Rectal smooth muscle tissue (tissue), 1 donor: ENCODE data around the gene WBP11.

Experiments used
- H3K27ac ChIP-seq: one replicate; pipeline ENCODE4 v1.7.0; 2013; ENCODE audit warnings: low read depth, low read length, inconsistent platforms
- H3K27me3 ChIP-seq: one replicate; pipeline ENCODE4 v1.7.0; 2013; ENCODE audit warnings: low read length; ENCODE audit not compliant: control insufficient read depth, insufficient read depth
- H3K36me3 ChIP-seq: one replicate; pipeline ENCODE4 v1.7.0; 2013; ENCODE audit warnings: low read length; ENCODE audit not compliant: control insufficient read depth, insufficient read depth
- H3K4me1 ChIP-seq: one replicate; pipeline ENCODE4 v1.7.0; 2013; ENCODE audit warnings: low read length; ENCODE audit not compliant: control insufficient read depth, insufficient read depth
- H3K4me3 ChIP-seq: one replicate; pipeline ENCODE4 v1.7.0; 2013; ENCODE audit warnings: low read length
- H3K9ac ChIP-seq: one replicate; pipeline ENCODE4 v1.7.0; 2013; ENCODE audit warnings: low read length

The WBP11 gene

DNA sequence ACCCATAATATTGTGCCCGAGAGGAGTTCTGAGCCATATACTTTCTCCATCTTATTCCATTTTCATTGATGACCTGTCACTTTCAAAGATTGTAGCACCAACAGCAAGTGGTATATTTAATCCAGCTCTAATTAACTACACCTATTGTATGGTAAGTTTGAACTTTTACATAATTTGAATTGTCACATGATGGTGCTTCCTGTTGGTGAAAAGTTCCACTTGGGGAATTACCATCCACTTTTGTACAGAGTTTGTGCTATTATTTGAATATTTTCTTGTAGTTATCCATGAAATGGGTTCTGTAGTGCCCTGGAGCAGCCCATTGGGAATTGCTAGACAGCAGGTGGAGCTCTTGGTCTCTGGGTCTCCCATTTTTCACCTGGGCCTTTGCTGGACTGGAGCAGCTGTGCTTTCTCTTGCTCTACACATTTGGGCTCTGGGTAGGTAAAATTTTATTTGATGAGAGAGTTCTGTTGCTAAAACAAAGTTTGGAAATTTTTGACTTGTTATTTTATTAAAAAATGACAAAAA lies 7.7 kb upstream of the WBP11 start:
- H3K9ac ChIP-seq: no peak overlapping the region
- H3K27ac ChIP-seq: no peak overlapping the region
- H3K4me3 ChIP-seq: no peak overlapping the region
- no peaks in the 10 kb centered on the region for H3K36me3 ChIP-seq
- H3K4me1 ChIP-seq: no peaks in the 10 kb centered on the region
- no peaks in the 10 kb centered on the region for H3K27me3 ChIP-seq

DNA sequence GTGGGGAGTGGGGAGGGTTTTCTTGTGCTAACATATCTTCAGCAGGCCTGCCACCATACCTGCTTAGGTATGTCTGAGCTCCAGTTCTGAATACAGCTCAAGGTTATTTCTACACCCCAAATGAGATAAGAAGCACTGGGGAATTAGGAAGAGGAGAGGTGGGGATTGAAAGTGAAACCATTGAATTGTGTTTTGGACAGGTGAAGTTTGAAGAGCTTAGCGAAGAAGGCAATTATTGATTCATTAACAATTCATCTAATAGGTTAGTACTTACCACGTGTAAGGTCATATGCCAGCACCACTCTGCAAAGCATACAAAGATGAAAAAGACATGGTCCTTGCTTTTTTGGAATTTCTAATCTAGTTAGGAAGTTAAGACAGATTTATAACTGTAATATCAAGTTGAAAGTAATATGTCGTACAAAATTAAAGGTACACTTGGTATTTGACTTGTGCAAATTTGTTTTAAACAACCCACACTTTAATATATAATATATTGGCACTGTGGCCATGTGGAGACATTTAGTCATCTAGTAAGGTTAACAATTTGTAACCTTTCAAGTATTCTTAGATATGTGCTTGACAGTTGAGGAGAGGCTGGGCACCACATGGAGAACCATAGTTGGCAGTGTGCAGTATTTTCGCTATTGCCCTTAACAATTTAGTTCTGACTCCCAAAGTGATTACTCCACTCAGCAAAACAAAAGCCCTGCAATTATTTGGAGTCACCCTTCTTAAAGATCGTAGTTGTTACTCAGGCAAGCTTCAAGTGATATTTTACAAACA lies 7.1 kb upstream of the WBP11 start:
- Histone ChIP-seq H3K27me3 (no peaks in the 10 kb centered on the region), H3K4me3 (no peak overlapping the region), H3K27ac (no peak overlapping the region), H3K4me1 (no peaks in the 10 kb centered on the region), H3K9ac (no peak overlapping the region), H3K36me3 (no peaks in the 10 kb centered on the region)

DNA sequence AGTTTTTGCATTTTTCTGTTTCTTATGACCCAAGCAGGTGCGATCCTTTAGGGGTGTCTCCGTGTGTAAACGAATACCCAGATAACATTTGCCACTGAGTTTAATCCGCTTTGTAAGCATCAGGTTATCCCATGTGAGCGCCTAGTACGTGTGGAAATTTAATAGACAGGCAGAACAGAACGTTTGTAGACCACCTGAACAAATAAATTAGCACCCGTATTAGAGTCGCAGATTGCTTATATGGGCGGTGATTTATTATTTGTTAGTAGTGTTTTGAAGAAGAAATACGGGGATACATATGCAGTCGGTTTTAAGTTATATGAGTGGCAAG lies 517 bp upstream of the WBP11 start:
- H3K4me3 ChIP-seq: peak overlapping the region; percentile 99
- peaks cover 3% of the 10 kb centered on the region for H3K4me1 ChIP-seq
- H3K27ac ChIP-seq: peak overlapping the region; percentile 82
- peak overlapping the region; percentile 51 for H3K9ac ChIP-seq
- no peaks in the 10 kb centered on the region for H3K27me3 ChIP-seq
- no peaks in the 10 kb centered on the region for H3K36me3 ChIP-seq

DNA sequence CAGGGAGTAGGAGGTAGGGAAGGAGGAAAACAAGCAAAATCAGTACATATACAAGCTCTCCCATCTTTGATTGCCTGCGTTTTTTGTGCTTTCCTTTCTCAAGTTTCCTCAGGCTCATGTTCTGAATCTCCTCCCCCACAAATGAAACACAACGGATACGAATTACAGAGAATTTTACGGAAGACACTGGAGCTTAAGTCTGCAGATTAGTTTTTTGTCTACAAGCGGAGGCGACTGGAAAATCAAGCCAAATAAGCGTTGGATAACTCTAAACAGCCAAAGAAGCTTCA lies 612 bp downstream of the WBP11 start:
- Histone ChIP-seq H3K27me3 (no peaks in the 10 kb centered on the region), H3K36me3 (no peaks in the 10 kb centered on the region), H3K4me1 (peaks cover 3% of the 10 kb centered on the region), H3K27ac (peak overlapping the region; percentile 92), H3K9ac (peak overlapping the region; percentile 99), H3K4me3 (peak overlapping the region; percentile 99)

DNA sequence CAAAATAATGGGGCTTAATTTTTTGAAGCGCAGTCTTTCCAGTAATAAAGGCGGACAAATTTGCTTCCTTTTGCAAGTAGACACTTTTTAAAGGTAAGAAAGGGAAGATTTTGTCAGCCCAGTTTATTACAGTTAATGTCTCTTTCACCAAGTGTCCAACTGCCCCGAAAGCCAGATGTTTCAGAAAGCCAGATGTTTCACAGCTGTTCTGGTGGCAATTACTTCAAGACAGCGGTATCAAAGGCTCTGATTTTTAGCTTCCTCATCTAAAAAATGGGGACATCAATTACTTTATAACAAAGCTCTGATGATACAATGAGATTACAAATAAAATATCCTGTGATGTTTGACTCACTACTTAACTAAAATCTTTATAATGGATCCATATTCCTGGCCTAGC lies 1.0 kb downstream of the WBP11 start:
- no peaks in the 10 kb centered on the region for H3K36me3 ChIP-seq
- no peak overlapping the region for H3K27ac ChIP-seq
- no peaks in the 10 kb centered on the region for H3K27me3 ChIP-seq
- H3K4me1 ChIP-seq: peaks cover 3% of the 10 kb centered on the region
- peak overlapping the region; percentile 99 for H3K4me3 ChIP-seq
- H3K9ac ChIP-seq: no peak overlapping the region

DNA sequence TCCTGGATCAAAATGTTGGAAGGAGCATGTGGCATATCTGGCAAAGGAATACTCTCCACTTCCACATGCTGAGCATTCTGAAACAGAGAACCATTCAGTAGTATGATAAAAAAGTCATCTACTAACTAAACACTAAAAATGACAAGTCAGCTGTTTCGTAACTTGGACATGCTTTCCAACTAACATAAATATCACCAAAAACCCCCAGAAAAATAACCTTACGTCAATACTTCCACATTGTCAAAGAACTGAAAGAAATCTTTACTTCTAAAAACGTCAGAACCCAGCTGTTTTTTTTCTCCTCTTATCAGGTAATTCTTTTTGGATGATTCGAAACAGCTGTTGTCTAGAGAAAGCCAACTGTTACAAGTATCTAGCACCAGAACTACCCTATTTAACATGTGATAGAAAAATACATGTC lies 8.2 kb downstream of the WBP11 start:
- Histone ChIP-seq H3K9ac (no peak overlapping the region), H3K36me3 (peaks cover 23% of the 10 kb centered on the region)

DNA sequence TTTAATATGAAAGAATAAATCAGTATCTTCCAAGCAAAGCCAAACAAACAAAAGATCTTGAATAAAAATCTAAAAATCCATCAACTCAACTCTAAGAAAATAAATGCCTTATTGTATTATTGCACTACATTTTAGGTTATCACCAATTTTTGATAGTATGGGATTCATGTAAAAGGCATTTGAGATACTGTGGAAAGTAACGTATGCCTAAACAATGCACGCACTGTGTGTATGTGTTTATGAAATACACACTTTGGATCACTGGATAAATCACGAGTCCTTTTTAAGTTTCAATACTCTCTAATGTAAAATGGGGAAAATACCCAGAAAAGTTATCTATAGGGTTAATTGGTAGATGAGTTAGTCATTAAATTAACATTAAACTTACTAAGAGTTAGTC lies 17.7 kb downstream of the WBP11 start:
- no peaks in the 10 kb centered on the region for H3K4me1 ChIP-seq
- H3K9ac ChIP-seq: no peak overlapping the region
- H3K27me3 ChIP-seq: no peaks in the 10 kb centered on the region
- H3K27ac ChIP-seq: no peak overlapping the region
- H3K4me3 ChIP-seq: no peak overlapping the region
- H3K36me3 ChIP-seq: peaks cover 18% of the 10 kb centered on the region

More for the DNA sequence above, 8.2 kb downstream of the WBP11 start:
- no peaks in the 10 kb centered on the region for H3K27me3 ChIP-seq
- no peak overlapping the region for H3K4me3 ChIP-seq
- no peaks in the 10 kb centered on the region for H3K4me1 ChIP-seq
- H3K27ac ChIP-seq: no peak overlapping the region

DNA sequence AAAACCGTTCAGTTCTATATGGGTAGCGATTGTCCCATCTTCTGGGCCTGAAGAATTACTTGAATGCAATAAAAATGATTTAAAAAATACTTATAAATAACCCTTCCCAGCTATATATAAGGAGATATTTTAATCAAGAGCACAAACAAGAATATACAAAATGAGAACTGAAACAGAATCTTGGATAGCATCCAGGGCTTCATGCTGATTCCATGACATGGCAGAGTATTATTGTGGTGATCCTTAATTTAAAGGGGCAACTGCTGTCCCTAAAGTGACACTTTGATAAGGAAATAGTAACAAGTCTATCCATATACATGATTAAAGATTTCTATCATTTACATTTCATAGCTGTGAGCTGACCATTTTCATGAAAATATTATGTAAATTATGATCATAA lies 18.8 kb downstream of the WBP11 start:
- Histone ChIP-seq H3K27ac (no peak overlapping the region), H3K9ac (no peak overlapping the region), H3K27me3 (no peaks in the 10 kb centered on the region), H3K4me3 (no peak overlapping the region), H3K4me1 (no peaks in the 10 kb centered on the region), H3K36me3 (peaks cover 11% of the 10 kb centered on the region)

DNA sequence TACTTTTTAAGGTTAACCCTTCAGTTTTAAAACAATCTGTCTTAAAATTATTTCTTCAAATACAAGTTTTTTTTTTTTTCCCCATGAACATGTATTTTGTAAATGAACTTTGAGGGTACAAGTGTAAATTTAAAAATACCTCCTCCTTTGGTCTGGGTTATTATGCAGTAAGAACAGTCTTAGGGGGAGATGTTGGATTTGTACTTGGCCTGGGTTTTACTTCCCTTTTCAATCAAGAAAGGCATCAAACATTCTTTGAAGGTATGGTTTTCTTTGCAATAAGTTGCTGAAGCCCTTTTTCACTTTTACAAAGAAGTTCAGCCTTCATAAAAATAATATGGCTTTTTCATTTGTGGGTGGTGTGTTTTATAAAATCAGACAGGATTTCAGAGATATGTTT lies 20.5 kb downstream of the WBP11 start:
- Histone ChIP-seq H3K4me1 (no peaks in the 10 kb centered on the region), H3K9ac (no peak overlapping the region), H3K4me3 (no peak overlapping the region), H3K27ac (no peak overlapping the region), H3K27me3 (no peaks in the 10 kb centered on the region), H3K36me3 (peaks cover 3% of the 10 kb centered on the region)

DNA sequence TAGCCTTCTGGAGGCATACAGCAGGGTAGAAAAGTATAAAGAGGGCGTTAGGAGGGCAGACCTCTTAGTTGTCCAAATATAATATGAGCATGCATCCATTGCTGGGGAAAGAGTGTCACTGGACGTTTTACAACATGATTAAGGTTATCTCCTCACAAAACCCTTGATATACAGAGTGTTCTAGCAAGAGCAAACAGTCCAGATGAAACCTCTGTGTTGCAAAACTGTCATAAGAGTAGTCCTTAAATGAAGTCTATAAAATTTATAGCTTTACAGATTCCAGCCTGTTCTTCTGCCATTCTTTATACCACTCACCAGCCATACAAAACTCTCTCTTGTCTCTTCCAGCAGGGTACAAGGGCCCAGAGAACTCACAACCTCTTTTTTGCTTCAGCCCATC lies 21.7 kb downstream of the WBP11 start:
- no peaks in the 10 kb centered on the region for H3K27me3 ChIP-seq
- H3K9ac ChIP-seq: no peak overlapping the region
- no peak overlapping the region for H3K4me3 ChIP-seq
- H3K36me3 ChIP-seq: peaks cover under 1% of the 10 kb centered on the region
- H3K4me1 ChIP-seq: no peaks in the 10 kb centered on the region
- no peak overlapping the region for H3K27ac ChIP-seq

DNA sequence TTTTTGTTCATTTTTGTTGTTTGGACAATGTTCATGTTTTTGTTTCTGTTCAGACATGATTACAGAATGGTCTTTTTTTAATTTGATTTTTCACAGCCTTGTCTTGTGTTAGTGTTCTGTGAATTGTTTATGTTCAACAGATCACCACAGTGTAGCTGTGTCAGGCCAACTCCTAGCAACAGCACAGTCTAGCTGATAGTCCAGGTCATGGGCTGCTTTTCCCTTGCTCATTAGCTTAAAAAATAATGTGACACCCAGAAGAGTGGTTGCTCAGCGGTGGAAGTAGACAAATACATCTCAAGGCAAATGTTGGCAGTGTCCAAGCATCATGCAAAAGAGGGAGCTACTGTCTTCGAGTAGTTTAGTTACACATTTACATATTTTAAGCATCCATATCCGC lies 22.4 kb downstream of the WBP11 start:
- Histone ChIP-seq H3K9ac (no peak overlapping the region), H3K4me3 (no peak overlapping the region), H3K27ac (no peak overlapping the region), H3K36me3 (no peaks in the 10 kb centered on the region), H3K4me1 (no peaks in the 10 kb centered on the region), H3K27me3 (no peaks in the 10 kb centered on the region)

DNA sequence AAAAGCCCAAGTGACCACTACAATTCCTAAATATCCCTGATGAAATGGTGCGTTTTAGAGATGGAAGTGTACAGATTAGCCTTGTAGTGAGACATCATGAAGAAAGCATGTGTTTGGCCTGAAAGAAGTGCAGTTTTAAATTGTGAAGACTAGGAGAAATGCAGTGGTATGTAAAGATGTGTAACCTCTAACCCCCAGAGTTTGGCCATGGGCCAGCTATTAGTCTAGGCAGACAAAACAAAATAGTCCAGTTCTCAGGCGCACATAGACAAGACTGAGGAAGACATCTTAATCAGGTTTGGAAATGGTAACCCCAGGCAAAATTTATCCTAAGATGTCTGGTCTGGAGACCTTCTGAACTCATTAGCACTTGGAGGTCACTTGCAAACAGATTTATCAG lies 23.4 kb downstream of the WBP11 start:
- no peak overlapping the region for H3K9ac ChIP-seq
- H3K27ac ChIP-seq: no peak overlapping the region
- H3K4me3 ChIP-seq: no peak overlapping the region
- H3K36me3 ChIP-seq: no peaks in the 10 kb centered on the region
- H3K4me1 ChIP-seq: peaks cover 3% of the 10 kb centered on the region
- H3K27me3 ChIP-seq: no peaks in the 10 kb centered on the region

DNA sequence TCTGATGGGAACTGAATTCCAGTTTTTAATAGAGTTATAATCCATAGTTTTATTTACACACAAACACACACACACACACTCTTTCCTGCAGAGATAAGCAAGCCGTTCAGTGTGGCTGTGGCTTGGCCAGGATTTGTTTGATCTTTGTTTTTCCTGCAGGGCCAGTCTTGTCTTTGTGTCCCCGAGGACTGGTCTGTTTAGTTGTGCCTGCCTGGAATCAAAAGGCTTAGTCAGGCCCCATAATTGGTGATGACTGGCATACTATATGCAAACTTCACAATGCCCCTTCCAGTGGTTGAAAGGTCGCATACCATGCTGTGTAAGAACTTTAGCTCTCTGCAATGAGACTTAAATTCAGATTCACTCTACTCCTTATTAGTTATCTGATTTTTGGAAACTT lies 26.0 kb downstream of the WBP11 start:
- H3K27me3 ChIP-seq: no peaks in the 10 kb centered on the region
- H3K4me1 ChIP-seq: peaks cover 3% of the 10 kb centered on the region
- no peak overlapping the region for H3K4me3 ChIP-seq
- H3K36me3 ChIP-seq: peaks cover 2% of the 10 kb centered on the region
- no peak overlapping the region for H3K27ac ChIP-seq
- H3K9ac ChIP-seq: no peak overlapping the region
